GM21526 (cell line): Measurements from ENCODE around the gene RORB.

Experiments
- ATAC-seq: cut with Tn5 transposase; IDR thresholded peaks from one replicate; pipeline ENCODE4 v1.9.1; 2021; ENCODE audit warnings: moderate library complexity; ENCODE audit not compliant: unreplicated experiment, low FRiP score

Gene RORB

DNA sequence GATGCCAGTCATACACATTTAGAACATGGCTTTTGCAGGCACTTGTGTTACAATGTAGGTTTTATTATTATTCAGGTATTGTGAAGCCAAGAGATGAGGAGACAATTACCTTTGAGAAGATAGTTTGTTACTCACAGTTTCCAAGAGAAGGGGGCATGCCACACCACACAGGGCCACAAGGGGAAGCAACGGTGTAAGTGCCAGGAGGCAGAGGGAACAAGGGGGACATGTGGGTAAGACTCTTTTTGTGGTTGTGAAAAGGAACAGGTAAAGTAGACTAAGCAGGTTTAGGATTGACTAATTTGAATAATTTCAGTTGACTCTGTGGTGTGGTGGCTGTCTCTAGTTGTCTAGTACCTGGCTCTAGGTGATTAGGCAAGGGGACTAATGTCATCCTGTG is 199.4 kb downstream of the RORB start:
- no peak for ATAC-seq

- no peak for ATAC-seq
Measured at GRCh38 chr9:74697535-74697934, 200.4 kb downstream of the RORB start.

GRCh38 chr9:74711341-74711740 is 214.2 kb downstream of the RORB start:
- no peak for ATAC-seq

GRCh38 chr9:74718709-74719108 is 221.6 kb downstream of the RORB start:
- ATAC-seq: no peak

DNA sequence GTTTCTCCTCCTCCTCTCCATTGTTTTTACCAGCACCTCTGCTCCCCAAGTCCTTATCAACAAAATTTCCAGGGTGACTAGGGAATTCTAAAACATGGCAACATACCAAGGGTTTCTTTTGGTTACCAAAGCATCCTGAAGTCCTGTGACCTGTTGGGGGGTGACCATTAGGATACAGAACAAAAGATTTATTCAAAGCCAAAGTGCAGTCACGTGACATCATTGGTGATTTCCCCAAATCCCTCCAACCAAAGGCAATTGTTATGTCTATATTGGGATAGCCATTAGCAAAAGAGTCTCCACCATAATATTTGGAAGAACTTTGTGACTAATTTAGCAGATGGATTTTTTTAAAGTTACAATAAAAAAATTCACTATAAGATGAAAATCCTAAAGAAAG is 222.2 kb downstream of the RORB start:
- no peak for ATAC-seq

DNA sequence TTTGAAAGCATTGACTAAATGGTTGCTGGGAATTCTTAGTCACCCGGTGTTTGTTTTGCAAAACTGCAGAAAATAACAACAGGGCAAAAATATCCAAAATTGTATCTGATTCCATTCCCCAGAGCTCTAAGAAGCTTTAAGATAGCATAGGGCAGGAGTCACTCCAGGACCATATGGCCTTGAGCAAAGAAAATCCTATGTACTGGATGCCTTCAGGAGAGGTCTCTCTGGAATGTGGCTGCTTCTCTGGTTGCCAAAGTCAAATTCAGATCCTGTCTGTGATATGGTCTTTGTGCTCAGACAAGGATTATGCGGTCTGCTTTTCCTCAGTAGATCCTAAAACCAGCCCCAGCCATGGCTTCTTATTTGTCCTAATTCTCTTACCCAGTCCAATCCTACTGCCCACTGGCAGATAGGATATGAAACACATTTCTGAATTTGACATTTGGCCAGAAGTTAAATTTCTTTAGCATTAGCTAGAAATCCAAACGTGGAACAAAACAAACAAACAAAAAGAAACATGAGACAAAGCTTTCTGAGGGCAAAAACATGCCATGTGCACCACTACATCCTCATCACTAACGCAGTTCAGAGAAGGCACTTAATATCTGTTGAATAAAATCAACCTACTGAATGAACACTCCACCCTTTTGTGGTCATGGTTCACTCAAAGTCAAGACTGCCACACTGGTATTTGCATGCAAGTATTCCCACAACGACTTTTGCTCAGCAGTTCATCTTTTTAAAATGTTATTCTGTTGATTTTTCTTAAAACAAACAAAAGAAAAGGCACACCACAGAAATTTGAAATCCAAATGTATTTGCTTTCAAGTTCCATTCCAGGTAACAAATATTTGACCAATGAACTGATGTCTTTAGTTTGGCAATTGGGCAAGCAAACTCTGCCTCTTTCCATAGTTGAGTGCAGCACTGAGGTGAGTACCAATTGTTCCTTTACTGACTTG is 224.8 kb downstream of the RORB start:
- no peak for ATAC-seq

- no peak for ATAC-seq
Measured at GRCh38 chr9:74724317-74724716, 227.2 kb downstream of the RORB start.

DNA sequence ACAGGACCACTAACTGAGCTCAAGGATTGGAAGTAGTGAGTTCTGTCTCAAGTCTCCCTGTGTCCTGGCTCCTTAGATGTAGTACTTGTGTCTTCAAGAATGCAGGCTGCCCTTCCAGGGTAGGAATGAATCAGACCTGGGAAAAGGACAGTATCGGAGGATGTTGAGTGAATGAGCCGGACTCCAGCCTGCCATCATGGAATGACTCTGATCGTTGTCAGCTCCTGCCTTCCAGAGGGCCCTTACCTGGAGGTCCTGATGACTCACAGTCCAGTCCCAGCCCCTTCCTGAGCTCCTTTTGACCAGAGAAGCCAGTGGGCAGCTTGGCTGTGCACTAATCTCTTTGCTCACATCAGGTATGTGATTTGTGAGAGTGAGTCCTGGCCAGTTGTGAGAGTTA is 229.4 kb downstream of the RORB start:
- no peak for ATAC-seq

GRCh38 chr9:74728176-74728575 is 231.0 kb downstream of the RORB start:
- no peak for ATAC-seq

DNA sequence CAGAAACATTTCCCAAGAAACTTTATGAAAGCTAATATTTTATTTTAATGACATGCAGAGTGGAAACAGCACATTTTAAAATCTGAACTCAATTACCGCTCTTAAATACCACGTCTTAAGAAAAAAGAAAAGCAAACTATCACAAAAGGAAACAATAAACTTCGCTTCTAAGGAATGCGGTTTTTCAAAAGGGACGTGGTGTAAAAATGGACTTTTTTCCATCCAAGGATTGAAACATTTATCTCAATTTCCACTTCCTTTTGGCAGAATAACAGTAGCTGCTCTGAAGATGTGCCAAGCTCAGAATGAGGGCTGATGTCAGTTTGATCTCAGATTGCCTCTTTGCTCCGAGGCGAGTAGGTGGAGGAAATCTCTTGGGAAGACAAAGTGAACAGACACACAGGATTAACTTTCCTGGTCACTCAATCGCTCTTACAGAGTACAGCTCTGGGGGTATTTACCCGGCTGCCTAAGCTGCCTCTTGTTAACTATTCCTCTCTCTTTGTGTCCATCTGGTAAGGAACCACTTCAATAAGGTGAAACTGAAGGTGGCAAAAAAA is 232.1 kb downstream of the RORB start:
- ATAC-seq: no peak

DNA sequence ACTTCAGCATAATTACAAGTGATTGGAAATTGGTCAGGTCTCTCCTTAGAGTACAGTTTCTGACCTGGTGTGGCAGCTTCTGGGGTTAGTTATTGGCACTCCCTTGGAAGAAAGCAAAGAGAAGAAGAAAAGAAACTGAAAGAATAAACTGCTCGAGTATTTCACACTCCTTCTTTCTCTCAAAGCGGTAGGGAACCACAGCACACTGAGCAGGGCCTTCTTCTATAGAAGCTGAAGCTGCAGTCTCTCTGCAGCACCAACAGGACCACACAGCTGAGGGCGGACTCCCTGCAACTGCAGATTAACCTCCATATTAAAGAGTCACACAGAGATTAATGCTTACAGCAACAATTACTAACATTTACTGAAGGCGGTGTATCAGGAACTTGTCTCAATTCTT is 238.6 kb downstream of the RORB start:
- ATAC-seq: no peak

GRCh38 chr9:74736646-74737045 is 239.5 kb downstream of the RORB start:
- no peak for ATAC-seq

DNA sequence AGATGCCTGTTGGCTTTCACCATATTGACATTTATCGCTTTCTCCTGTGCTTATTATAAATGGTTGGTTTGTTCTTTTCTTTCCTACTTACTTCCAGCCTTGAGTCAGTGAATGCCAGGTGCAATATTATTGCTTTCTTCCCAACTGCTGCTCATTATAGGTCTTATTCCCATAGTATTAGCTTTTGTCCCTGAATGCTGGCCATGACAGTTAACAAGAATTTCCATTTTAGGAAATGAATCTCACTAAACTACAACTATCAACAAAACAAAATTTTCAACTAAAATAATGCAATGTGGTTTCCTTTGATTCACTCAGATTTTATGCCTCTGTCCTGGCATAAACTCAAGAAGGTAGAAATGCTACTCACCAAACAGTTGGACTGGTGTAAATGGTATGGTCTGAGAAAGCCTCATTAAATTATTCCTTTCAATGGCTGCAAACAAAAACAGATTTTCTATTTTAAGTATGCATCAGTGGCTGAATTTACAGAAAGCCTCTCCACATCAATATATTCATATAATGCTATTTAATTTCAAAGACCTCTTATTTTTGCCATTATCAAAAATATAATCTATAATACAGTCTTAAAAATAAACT is 245.2 kb downstream of the RORB start:
- no peak for ATAC-seq
